Adipocyte (in vitro differentiated cells): ENCODE data around the gene SORCS2.

ENCODE experiments used
- DNase-seq: peaks from one replicate; pipeline ENCODE4 v3.0.0-alpha.2; 2015; ENCODE audit warnings: low read depth
- H3K27me3 ChIP-seq: replicated peaks from 2 replicates; pipeline ENCODE4 v1.7.0; 2013; ENCODE audit warnings: mild to moderate bottlenecking, low read length, moderate library complexity; ENCODE audit not compliant: control insufficient read depth, insufficient read depth
- H3K36me3 ChIP-seq: 2 replicates; pipeline ENCODE4 v1.7.0; 2013; ENCODE audit warnings: low read length, mild to moderate bottlenecking, moderate library complexity; ENCODE audit not compliant: control insufficient read depth, insufficient read depth, severe bottlenecking
- H3K4me1 ChIP-seq: 2 replicates; pipeline ENCODE4 v1.7.0; 2013; ENCODE audit warnings: mild to moderate bottlenecking, low read length, moderate library complexity; ENCODE audit not compliant: control insufficient read depth, insufficient read depth
- H3K4me3 ChIP-seq: 2 replicates; pipeline ENCODE4 v1.7.0; 2013; ENCODE audit warnings: mild to moderate bottlenecking, low read length, moderate library complexity
- H3K9ac ChIP-seq: 2 replicates; pipeline ENCODE4 v1.7.0; 2013; ENCODE audit warnings: mild to moderate bottlenecking, low read length, moderate library complexity
- H3K9me3 ChIP-seq: 2 replicates; pipeline ENCODE4 v1.7.0; 2013; ENCODE audit warnings: mild to moderate bottlenecking, low read length, moderate library complexity; ENCODE audit not compliant: control insufficient read depth

Gene SORCS2

DNA sequence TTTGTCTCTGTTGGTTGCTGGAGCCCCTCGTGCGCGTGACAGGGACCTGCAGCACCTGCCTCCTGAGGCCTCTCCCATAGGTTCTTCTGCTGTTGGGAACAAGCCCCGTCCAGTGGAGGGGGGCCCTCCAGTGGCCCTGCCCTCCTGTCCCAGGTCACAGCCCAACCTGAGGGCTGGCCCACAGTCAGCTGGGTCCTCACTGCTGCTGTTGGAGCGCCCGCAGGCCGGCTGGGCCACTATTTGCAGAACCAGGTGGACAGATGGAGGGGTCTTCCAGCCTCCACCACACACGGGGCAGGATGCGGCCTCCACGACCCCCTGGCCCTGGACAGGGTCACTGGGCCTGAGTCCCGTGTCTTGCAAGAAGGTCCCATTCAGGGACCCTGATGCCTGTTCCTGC, 293.8 kb downstream of the SORCS2 start:
- Histone ChIP-seq H3K27me3 (peaks cover 29% of the 10 kb centered on the region), H3K9me3 (peaks cover under 1% of the 10 kb centered on the region), H3K9ac (no peak overlapping the region), H3K4me1 (no peaks in the 10 kb centered on the region), H3K4me3 (no peak overlapping the region), H3K36me3 (no peaks in the 10 kb centered on the region)
- no peak for DNase-seq

- DNase-seq = no peak
- H3K36me3 ChIP-seq = no peaks in the 10 kb centered on the region
- H3K9me3 ChIP-seq = peaks cover 7% of the 10 kb centered on the region
- peaks cover 29% of the 10 kb centered on the region for H3K27me3 ChIP-seq
- no peak overlapping the region for H3K9ac ChIP-seq
- no peak overlapping the region for H3K4me3 ChIP-seq
- no peaks in the 10 kb centered on the region for H3K4me1 ChIP-seq
These were observed 295.2 kb downstream of the SORCS2 start for GRCh38 chr4:7487502-7487901.

DNA sequence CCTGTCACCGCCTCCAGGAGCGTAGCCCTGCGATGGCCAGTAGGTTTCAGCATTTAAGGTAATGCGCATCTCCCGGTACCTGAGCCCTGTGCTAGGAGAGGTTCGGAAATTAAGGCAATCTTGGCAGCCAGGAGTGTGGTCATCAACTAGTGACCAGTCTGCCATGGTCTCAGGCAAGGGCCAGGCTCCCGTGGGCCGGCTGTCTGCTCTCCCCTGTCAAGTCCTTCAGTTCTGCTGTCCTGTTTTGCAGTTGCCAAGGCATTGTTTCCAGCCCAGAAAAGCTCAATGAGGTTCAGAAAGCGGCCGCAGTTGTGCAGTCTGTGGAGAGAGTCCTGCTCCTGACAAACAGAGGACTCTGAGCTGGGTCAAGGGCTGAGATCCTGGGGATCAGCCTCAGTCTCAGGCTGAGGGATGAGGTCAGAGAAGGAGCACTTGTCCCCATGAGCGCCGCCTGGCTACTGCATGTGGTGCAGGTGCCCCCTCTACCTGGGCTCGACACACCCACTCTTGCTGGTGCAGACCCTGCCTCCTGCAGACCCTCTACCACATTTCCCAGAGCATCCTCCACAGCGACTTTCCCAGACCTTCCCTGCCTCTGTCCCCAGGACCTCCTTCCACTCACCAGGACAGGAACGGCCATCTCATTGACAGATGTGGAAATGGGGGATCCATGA, 295.8 kb downstream of the SORCS2 start:
- Histone ChIP-seq H3K9ac (no peak overlapping the region), H3K9me3 (peaks cover 13% of the 10 kb centered on the region), H3K36me3 (no peaks in the 10 kb centered on the region), H3K4me3 (no peak overlapping the region), H3K27me3 (peaks cover 29% of the 10 kb centered on the region), H3K4me1 (no peaks in the 10 kb centered on the region)
- DNase-seq = no peak

GRCh38 chr4:7491915-7492314, 299.6 kb downstream of the SORCS2 start:
- no peaks in the 10 kb centered on the region for H3K36me3 ChIP-seq
- H3K9me3 ChIP-seq = peaks cover 17% of the 10 kb centered on the region
- H3K4me3 ChIP-seq = no peak overlapping the region
- no peak overlapping the region for H3K9ac ChIP-seq
- peaks cover 24% of the 10 kb centered on the region for H3K27me3 ChIP-seq
- no peaks in the 10 kb centered on the region for H3K4me1 ChIP-seq
- no peak for DNase-seq

DNA sequence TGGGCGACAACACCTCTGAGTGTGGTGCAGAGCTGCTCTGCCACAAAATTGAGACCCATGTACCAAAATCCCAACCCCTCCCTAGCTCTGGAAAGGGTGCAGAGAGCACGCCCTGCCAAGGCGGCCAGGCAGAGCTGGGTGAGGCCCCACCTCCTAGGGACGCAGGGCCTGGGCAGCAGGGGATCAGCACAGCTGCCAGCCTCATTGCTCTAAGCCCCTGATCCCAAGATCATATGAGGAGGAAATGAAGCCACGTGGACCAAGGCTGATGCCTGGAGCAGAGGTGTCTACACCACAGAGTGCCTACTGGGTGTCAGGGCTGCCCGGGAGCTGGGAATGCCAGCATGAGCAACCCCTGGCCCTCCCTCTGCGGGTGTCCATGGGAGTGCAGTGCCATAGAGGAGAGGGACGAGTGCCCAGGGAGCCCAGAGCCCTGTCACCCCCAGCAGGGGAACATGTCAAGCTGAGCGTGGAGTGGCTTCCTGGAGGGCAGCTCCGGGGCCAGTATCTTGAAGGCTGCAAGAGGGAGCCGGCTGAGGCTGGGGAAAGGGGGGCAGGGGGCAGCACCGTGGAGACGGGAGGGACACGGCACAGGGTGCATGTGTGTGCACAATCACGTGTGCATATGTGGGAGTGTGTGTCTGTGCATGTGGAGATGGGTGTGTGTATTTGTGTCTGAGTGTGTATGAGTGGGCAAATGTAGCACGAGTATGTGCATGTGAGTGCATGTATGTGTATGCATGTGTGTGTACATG, 306.3 kb downstream of the SORCS2 start:
- H3K36me3 ChIP-seq = no peaks in the 10 kb centered on the region
- H3K27me3 ChIP-seq = peaks cover 20% of the 10 kb centered on the region
- H3K4me1 ChIP-seq = no peaks in the 10 kb centered on the region
- DNase-seq = no peak
- no peak overlapping the region for H3K9ac ChIP-seq
- no peak overlapping the region for H3K4me3 ChIP-seq
- H3K9me3 ChIP-seq = peaks cover 3% of the 10 kb centered on the region

- Histone ChIP-seq H3K9ac (no peak overlapping the region), H3K4me1 (no peaks in the 10 kb centered on the region), H3K27me3 (peaks cover 20% of the 10 kb centered on the region), H3K36me3 (no peaks in the 10 kb centered on the region), H3K4me3 (no peak overlapping the region), H3K9me3 (no peaks in the 10 kb centered on the region)
- DNase-seq = no peak
These were observed 307.3 kb downstream of the SORCS2 start for GRCh38 chr4:7499661-7500060.

DNA sequence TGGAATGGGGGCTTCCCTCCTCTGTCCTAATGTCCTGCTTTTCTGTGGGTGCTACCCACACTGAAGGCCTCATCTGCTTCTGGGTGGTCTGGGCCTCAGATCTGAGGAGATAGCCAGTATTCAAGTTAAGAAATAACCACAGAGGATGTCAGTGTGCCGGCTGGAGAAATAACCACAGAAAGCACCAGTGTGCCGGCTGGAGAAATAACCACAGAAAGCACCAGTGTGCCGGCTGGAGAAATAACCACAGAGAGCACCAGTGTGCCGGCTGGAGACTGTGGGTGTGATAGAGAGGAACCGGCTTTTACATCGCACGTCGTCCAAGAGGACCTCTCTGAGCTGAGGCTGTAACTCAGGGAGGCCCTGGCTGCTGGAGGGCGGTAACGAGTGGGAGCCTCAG, 308.1 kb downstream of the SORCS2 start:
- Histone ChIP-seq H3K4me3 (no peak overlapping the region), H3K9ac (no peak overlapping the region), H3K27me3 (peaks cover 20% of the 10 kb centered on the region), H3K36me3 (no peaks in the 10 kb centered on the region), H3K9me3 (no peaks in the 10 kb centered on the region), H3K4me1 (no peaks in the 10 kb centered on the region)
- no peak for DNase-seq

DNA sequence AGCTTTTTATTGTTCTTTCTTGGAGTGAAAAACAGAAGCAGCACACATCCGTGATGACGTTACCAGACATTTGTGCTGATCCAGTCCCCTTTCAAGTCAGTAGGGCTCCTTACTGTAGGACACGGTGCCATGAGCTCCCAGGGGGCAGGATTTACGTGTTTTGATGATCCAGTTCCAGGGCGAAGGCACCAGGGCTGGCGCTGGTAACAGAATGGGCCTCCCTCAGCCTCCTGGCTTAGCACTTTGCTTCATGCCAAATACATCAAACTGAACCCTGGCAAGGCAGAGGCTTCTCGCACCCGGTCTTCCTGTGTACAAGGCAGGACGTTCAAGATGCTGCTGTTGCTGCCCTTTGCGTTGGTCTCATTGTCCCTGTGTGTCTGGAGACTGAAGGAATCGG, 309.0 kb downstream of the SORCS2 start:
- Histone ChIP-seq H3K4me1 (no peaks in the 10 kb centered on the region), H3K9ac (no peak overlapping the region), H3K9me3 (no peaks in the 10 kb centered on the region), H3K36me3 (no peaks in the 10 kb centered on the region), H3K27me3 (peaks cover 20% of the 10 kb centered on the region), H3K4me3 (no peak overlapping the region)
- no peak for DNase-seq

DNA sequence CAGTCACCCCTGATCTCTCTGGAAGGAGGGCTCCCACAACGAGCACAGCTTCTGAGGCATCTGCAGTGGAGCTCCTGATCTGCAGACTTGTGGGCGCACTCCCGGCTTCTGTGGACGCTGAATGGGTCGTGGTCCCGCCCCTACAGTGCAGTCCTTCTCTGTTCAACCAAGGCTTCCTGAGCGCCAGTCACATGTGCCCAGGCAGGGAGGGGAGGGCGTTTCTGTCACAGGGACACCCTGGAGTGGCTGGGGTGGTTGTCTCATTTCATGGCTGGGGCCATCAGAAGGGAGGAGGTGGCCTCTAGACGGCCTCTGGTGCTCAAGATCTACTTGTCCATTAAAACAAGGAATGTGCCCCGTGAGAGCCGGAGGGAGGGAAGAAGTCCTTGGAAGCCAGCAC, 309.5 kb downstream of the SORCS2 start:
- Histone ChIP-seq H3K4me1 (no peaks in the 10 kb centered on the region), H3K36me3 (no peaks in the 10 kb centered on the region)
- no peak for DNase-seq

DNA sequence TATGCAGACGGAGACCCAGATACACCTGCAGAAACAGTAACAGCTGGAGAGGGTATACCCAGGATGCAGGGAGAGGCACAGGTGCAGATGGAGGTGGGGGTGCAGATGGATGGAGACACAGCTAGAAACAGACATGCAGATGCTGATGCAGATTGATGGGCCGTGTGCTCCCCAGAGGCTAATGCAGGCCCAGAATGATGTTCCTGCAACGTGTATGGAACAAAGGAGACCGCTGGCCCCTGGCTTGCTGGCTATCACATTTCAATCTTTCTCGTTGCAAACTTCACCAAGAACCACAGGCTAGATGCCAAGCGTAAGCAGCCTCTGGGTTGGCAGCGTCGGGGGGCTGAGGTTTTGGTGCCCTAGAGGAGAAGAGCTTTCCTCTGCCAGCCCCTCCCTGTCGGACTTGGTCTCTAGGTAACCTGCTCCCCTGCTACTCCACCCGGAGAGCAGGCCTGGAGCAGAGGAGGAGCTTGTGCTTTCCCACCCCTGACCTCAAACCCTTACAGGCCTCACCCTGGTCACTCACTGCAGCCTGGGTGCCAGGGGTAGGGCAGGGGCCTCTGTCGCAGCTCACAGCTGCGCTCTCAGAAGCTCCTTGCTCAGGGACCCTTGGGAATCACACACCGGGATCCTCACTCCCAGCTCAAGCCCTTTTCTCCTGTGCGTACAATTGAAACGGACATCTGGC, 311.4 kb downstream of the SORCS2 start:
- H3K4me3 ChIP-seq = no peak overlapping the region
- H3K9ac ChIP-seq = no peak overlapping the region

More for the DNA sequence above, 309.5 kb downstream of the SORCS2 start:
- H3K27me3 ChIP-seq = peaks cover 17% of the 10 kb centered on the region
- no peaks in the 10 kb centered on the region for H3K9me3 ChIP-seq
- H3K9ac ChIP-seq = no peak overlapping the region
- no peak overlapping the region for H3K4me3 ChIP-seq

GRCh38 chr4:7505116-7505900, 313.0 kb downstream of the SORCS2 start:
- no peak for DNase-seq
- Histone ChIP-seq H3K36me3 (no peaks in the 10 kb centered on the region), H3K4me3 (no peak overlapping the region), H3K4me1 (no peaks in the 10 kb centered on the region), H3K9me3 (no peaks in the 10 kb centered on the region), H3K9ac (no peak overlapping the region), H3K27me3 (peaks cover 9% of the 10 kb centered on the region)

More for the DNA sequence above, 311.4 kb downstream of the SORCS2 start:
- Histone ChIP-seq H3K36me3 (no peaks in the 10 kb centered on the region), H3K27me3 (peaks cover 14% of the 10 kb centered on the region), H3K9me3 (no peaks in the 10 kb centered on the region), H3K4me1 (no peaks in the 10 kb centered on the region)
- DNase-seq = no peak
